ENCODE results near the gene PLXNA2.

The PLXNA2 gene

DNA sequence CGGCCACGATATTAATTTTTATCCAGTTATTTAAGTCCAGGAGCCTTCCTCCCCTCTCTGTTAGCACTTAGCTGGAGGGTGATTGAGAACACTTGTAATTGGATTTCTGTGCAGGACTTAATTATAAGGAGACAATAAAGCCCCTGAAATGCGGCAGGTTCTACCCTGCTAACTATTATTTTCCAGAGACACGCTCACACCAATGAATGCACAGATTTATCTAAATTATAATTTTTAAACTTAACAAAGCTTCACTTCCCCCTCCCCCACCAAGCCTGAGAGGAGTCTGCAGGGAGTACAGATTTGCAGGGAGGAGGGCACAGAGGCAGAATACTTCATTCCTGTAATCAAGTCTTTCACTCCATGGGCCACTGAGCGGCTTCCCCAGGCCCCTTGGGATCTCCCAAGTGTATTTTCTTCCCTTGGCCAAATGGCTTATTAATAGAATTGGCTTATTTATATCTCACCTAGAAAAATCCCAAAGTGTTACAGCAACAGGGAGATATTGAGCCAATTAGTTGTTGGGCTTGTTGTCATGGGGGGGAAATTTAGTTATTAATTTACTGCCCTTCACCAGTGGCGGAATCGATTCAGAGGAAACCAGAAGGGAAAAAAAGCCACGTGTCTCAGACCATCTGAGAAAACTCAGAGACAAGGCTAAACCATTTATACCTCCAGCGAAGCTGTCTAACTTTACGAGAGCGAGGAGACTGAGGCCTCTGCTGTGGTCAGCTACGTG, 234.3 kb downstream of the PLXNA2 start:
- in situ Hi-C loops (cut with MboI; ENCODE audit: low sequenced_read_pairs) = loop anchor here (25.0 kb wide), 1 partner anchor 227 kb away; the partner anchor contains the start of gene PLXNA2

DNA sequence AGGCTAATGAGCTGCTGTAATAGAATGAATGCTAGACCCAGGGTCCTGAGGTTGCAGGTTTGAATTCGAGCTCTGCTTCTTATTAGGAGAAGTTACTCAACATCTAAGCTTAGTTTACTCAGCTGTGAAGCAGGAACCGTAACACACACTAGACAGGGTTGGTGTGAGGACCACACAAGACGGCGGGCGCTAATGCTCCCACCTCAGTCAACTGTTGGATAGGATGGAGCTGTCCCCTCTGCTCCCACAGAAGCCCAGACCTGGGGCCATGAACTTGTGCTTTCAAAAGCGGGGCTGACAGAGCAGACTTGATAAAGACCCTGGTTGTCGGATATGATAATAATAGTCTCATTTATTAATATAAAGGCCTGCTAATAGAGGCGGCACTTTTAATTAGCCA, 234.9 kb downstream of the PLXNA2 start:
- in situ Hi-C loops (cut with MboI; ENCODE audit: low sequenced_read_pairs) = loop anchor here (25.0 kb wide), 1 partner anchor 228 kb away; the partner anchor contains the start of gene PLXNA2

DNA sequence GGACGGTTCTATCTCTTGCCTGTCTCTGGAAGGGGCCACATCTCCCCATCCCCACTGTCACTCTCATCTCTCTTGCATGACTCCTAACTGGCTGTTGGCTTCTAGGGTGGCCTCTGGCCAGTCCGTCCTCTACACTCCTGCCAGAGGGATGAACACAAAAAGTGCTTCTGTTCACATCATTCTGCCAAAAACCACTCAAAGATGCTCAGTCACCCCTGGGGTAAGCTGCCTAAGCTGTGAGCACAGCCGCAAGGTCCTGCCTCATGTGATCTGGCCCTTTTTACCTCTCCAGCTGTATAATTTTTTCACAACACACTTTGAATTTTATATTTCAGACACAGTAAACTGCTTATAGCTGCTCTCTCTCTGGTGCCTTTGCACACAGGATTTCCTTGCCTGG, 235.7 kb downstream of the PLXNA2 start:
- in situ Hi-C loops (cut with MboI; ENCODE audit: low sequenced_read_pairs) = loop anchor here (25.0 kb wide), 1 partner anchor 229 kb away; the partner anchor contains the start of gene PLXNA2

DNA sequence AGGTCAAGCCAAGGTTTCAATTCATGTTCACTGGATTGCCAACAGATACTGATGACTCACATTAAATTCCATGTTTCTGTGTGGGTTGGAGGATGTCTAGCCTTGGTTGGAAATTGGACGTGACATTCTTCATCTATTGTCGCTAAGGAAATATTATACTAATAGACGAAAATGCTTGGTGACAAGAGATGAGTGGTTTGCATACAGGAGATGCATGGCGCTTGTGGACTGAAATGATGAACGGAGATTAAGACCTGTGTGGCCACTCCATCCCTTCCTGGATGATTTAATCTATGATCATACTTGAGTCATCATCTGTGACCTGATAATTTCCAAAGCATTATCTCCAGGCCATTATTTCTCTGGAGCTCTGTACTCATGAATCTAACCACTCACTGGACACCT, 236.2 kb downstream of the PLXNA2 start:
- in situ Hi-C loops (cut with MboI; ENCODE audit: low sequenced_read_pairs) = loop anchor here (25.0 kb wide), 1 partner anchor 229 kb away; the partner anchor contains the start of gene PLXNA2

DNA sequence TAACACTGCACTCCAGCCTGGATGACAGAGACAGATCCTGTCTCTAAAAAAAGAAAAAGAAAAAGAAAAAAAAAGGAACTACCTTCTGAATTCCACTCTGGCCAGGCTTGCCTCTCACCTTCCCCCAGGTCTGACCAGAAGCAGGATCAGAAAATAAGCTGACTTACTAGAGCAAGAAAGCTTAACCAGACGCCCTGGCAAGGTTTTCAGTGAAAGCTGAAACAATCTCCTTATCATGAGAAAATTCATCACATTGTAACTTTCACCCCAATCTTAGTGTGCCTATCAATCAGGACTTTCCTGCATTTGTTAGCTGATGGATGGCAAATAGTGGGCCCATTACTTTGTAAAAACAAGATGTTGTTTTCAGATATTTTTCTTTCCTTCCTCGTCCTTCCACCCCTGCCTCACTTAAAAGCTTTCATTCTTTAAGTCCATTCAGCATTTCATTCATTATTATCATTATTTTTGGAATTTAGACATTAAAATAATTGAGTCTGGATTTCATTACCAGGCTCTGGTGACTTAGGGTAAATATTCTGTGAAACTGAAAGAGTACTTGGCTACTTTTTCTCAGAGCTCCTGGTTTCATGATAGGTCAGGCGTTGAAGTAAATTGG, 236.8 kb downstream of the PLXNA2 start:
- in situ Hi-C loops (cut with MboI; ENCODE audit: low sequenced_read_pairs) = loop anchor here (25.0 kb wide), 1 partner anchor 230 kb away; the partner anchor contains the start of gene PLXNA2

DNA sequence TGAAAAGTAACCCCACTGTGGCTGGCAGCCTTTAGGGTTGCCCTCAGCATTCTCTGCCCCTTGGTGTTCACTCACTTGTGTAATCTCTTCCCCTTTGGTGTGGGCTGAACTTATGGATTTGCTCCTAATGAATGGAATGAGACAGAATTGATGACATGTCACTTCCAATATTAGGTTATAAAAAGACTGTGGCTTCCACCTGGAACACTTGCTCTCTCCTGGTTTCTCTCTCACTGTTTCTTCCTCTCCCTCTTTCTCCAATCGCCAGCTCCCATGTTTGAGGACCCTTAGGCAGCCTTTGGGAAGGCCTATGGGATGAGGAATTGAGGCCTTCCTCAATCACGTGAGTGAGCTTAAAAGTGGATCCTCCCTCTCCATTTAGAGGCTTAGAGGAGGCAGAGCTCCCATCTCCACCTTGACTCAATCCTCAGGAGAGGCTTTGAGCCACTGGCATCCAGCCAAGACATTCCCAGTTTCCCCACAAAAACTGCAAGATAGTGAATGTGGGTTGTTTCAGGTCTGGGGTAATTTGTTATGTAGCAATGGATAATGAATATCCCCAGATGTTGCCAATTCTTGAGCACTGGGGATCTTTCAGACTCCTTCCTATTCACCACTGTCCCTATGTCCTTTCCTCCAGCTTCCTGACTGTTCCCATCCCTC, 237.8 kb downstream of the PLXNA2 start:
- in situ Hi-C loops (cut with MboI; ENCODE audit: low sequenced_read_pairs) = loop anchor here (25.0 kb wide), 1 partner anchor 231 kb away; the partner anchor contains the start of gene PLXNA2

DNA sequence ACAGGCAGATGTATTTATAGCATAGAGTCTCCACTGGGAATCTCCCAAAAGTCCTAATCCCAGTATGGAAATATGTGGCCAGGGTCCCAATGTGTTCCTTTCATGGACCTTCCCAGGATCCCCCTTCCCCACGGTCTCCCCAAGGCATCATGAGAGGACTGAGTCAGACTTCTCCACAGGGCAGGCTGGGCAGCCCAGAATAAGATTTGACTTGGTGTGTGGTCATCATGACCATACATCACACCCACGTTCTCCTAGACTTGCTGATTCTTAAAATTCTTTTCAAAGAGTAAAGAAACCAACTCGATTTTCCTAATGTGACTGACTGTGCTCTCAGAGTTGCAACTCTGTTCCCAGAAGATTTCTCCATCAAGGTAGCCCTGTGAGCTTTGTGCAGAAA, 239.3 kb downstream of the PLXNA2 start:
- in situ Hi-C loops (cut with MboI; ENCODE audit: low sequenced_read_pairs) = loop anchor here (25.0 kb wide), 1 partner anchor 232 kb away; the partner anchor contains the start of gene PLXNA2

DNA sequence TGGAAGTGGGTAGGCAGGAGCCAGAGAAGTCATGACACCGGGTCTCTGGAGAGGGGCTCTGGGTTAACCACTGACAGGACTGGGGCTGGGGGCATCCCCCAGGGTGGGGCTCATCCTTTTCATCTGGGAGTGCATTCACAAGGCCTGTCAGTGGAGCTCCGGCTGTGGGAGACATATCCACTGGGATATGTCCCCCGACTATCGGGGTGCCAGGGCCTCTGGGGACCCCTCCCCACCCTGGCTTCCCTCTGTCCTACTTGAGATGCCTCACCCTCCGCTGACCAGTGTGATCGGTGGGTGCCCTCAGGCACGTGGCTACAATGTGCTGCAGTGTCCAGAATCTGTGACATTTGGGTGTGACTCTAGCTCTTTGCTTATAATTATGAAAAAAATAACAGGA, 240.9 kb downstream of the PLXNA2 start:
- in situ Hi-C loops (cut with MboI; ENCODE audit: low sequenced_read_pairs) = loop anchor here (25.0 kb wide), 1 partner anchor 234 kb away; the partner anchor contains the start of gene PLXNA2

DNA sequence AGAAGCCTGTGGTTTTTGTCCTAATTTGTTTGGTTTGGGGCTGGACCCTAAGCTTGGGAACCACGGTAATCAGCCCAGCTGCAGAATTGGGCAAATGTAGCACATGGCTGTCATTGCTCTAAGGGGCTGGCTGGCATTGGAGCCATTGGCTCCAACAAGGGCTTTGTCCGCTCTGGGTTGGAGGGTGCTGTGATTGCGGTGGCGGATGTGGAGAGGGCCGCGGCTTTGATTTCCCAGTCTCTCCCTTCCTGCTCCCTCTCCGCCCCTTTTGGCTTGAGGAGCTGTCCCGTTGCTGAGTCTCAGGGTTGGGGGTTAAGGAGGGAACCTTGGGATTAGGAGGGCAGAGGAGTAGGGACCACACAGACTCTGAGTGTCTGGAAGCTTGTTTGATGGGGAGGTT, 241.5 kb downstream of the PLXNA2 start:
- in situ Hi-C loops (cut with MboI; ENCODE audit: low sequenced_read_pairs) = loop anchor here (25.0 kb wide), 1 partner anchor 235 kb away; the partner anchor contains the start of gene PLXNA2

DNA sequence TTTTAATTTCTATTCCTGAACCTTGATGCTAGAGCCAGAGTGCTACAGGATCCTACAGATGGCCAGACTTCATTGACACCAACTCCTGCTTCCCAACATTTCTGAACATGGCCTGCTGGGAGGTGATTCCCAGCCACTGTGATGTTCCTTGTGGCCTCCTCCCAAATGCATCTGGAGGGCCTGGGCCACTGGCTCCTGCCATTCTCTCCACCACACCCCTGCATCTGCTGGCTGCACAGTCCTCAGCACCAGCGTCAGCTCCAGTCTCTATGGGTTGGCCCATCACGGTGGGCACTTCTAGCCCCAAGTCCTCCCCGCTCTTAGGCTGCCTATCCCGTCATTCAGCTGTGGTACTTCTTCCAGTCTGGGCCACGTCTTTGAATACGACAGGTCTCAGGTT, 242.1 kb downstream of the PLXNA2 start:
- in situ Hi-C loops (cut with MboI; ENCODE audit: low sequenced_read_pairs) = loop anchor here (25.0 kb wide), 1 partner anchor 235 kb away; the partner anchor contains the start of gene PLXNA2

DNA sequence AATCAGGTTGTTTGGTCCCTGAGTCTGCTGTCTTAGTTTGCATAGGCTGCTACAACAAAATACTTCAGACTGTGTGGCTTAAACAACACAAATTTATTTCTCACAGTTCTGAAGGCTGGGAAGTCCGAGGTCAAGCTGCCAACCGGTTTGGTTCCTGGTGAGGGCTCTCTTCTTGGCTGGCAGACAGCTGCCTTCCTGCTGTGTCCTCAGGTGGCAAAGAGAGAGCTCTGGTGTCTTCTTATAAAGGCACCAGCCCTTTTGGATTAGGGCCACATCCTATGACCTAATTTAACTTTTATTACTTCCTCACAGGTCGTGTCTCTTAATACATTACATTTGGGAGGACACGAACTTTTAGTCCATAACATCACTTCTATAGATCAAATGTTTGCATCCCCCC, 243.7 kb downstream of the PLXNA2 start:
- in situ Hi-C loops (cut with MboI; ENCODE audit: low sequenced_read_pairs) = loop anchor here (25.0 kb wide), 1 partner anchor 237 kb away; the partner anchor contains the start of gene PLXNA2

DNA sequence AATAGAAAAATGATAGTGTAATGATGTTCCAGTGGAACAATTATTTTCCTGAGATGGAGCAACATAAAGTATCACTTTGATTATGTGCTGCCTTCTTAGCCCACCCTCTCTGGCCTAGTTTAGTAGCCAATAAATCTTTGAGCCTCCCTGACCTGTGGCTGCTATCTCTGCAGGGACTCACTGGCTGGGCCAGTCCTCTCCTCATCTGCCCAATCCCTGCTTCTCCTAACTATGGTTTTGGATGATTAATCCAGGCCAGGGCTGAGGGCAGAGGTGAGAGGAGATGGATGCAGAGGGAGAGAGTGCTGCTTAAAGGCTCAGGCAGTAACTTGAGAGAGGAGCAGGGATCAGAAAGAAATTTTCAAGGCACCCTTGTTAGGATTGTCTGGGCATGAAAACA, 244.2 kb downstream of the PLXNA2 start:
- in situ Hi-C loops (cut with MboI; ENCODE audit: low sequenced_read_pairs) = loop anchor here (25.0 kb wide), 1 partner anchor 237 kb away; the partner anchor contains the start of gene PLXNA2

DNA sequence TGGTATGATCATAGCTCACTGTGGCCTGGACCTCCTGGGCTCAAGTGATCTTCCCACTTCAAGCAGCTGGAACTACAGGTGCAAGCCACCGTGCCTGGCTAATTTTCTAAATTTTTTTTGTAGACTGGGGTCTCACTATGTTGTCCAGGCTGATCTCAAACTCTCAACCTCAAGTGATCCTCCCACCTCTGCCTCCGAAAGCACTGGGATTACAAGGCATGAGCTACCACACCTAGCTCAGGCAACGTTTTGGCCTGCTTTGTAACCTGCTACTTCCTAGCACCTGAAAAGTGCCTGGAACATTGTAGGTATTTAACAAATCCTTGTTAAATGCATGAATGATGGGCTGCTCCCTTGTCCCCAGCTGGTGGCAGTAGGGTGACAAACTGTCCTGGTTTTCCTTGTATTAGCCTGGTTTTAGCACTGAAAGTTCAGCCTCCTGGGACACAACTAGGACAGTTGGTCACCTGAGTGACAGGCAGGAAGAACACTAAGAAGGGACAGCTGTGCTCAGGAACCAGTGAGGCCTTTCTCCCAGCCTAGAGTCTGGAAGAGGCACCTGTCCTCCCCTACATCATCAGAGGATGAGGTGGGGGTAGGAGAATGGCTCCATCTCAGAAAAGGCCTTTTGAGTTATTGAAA, 244.8 kb downstream of the PLXNA2 start:
- in situ Hi-C loops (cut with MboI; ENCODE audit: low sequenced_read_pairs) = no loop called here

DNA sequence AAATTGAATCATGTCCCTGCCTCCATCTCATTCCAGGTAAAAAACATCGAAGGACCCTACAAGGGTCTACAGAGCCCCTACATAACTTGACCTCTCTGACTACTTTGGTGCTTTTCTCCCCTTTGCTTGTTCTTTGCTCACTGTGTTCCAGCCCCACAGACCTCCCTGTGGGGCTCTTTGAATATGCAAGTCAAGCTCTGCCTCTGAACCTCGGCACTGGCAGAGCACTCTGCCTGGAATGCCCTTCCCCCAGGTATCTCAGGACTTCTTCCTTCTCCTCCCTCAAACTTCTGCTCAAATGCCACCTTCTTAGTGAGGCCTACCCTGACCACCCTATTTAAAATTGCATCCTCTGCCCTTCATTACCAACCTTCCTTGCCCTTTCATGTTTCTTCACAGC, 245.5 kb downstream of the PLXNA2 start:
- in situ Hi-C loops (cut with MboI; ENCODE audit: low sequenced_read_pairs) = no loop called here

DNA sequence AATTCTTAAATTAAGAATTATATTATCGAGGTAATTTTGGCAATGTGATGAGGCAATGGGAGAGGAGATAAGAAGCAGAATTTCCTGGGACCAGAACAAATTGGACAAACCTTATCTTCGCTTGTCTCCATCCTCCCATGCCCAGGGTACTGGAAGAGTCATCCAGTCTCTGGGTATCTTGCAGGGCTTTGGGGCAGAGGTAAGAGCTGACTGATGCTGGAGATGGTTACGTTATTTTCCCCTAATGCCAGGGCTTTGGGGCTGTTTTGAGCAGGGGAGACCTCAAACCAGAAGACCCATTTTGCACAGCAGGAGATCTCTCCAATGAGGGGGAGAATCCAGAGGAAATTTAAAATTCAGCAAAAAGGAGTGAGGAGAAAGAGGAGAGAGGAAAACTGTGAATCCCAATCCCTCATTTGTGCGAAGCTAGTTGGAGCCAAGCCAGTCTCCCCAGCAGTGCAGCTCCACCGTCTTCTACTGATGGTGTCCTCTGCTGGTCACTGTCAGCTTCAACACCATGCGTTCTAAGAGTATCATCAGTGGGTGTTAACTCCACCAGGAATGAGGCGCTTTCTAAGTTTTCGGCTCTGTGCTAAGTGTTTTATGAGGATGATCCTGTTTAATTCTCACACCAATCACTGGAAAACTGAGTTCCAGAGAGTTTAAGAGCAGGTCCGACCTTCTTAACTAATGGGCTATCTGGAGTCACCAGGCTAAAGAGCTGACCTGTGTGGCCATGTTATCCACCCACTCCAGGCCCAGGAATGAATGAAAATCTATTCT, 246.5 kb downstream of the PLXNA2 start:
- in situ Hi-C loops (cut with MboI; ENCODE audit: low sequenced_read_pairs) = no loop called here

DNA sequence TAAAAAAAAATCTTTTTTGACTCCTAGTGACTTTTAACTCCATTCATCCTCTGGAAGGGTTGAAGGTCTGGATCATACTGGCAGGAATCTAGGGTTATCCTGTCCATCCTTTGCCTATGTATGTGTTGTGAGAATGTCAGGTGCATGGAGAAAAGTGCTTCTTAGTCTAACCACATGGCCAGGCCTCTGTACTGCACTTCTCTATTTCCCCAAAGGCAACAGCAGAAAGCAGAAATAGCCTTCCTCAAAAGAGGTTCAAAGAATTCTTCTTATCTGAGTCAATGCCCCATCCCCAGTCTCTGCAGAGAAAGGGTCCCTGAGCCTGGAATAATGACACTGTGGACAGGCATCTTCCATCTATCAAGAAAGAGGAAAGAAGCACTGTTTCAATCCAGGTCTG, 247.5 kb downstream of the PLXNA2 start:
- in situ Hi-C loops (cut with MboI; ENCODE audit: low sequenced_read_pairs) = no loop called here

DNA sequence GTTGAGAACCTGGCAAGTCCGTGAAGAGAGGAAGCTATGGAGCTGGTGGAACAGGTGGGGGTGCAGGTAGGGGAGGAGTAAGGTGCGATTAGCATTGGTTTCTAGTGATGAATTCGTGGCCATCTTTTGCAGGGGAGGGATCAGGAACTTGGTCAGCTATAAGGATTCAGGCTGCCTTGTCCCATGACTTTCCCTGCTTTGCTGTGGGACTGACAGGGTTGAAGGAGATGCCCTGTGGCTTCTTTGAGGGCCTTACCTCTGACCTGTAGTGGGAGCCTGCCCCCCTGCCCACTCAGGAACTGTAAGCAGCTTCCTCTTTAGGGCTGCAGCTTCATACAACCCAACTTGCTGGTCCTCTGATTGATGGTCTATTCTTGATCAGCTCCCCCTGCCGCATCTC, 248.6 kb downstream of the PLXNA2 start:
- in situ Hi-C loops (cut with MboI; ENCODE audit: low sequenced_read_pairs) = no loop called here

DNA sequence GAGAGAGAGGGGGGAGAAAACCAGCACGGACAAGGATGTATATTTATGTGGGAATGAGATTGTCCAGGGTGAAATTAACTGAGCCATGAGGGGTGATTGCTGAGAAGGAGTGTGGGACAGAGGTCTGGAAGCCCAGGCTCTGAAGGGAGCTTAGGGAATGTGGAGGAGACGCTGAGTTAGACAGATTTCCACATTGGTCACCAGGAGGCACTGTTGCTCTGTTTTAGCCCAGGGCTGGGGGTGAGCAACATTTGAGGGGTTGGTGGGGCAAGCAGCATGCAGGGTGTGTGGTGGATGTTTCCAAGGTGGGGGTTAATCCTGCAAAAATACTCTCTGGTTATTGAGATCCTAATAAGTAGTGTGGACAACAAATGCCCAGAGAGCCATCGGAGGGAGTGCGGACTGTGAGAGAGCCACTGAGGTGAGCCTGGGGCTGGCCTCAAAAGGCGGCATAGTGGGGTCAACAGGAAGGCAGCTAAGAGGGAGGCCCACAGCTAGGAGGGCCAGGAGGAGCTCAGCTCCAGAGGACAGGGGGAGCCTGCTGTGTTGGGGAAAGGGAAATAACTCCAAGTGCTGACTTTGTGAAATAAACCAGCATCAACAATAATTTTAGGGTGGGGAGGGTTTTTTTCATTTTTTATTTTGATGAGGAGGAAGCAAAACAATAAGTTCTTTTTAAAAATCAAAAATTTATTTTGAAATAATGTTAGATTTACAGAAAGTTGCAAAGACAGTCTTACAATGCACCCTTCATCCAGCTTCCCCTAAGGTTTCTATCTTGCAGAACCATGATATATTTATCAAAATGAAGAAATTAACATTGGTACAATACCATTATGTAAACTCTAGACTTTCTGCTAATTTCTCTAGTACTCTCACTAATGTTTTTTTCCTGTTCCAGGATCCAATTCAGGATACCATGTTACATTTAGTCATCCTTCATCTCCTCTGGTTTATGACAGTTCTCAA, 250.4 kb downstream of the PLXNA2 start:
- in situ Hi-C loops (cut with MboI; ENCODE audit: low sequenced_read_pairs) = no loop called here
